Mammary epithelial cell (primary cell): ENCODE results near the gene EXOC4.

Experiments
- CTCF ChIP-seq, 2 donors: IDR thresholded peaks in 1 of 2; conservative IDR thresholded peaks in 1 of 2; 2 replicates each; pipeline ENCODE4 v1.5.1; 2011 to 2012; ENCODE audit warnings: inconsistent platforms in 2 of 2, low read length in 2 of 2, mild to moderate bottlenecking in 2 of 2, control low read depth in 1 of 2, low read depth in 1 of 2; ENCODE audit not compliant: insufficient read depth in 1 of 2; ENCODE audit errors: extremely low read depth in 1 of 2
- EZH2 ChIP-seq: IDR thresholded peaks from 2 replicates; pipeline ENCODE4 v1.6.1; 2012; ENCODE audit warnings: low read length, inconsistent platforms, borderline replicate concordance

- no peak for TF ChIP-seq CTCF (conservative IDR thresholded peaks at IDR 0.05 in 1 of 2, IDR thresholded peaks at IDR 0.05 in 1 of 2; ENCODE audit: extremely low read depth in 1 of 2, insufficient read depth in 1 of 2, low read depth in 1 of 2, low read length in 2 of 2)
- TF ChIP-seq EZH2 = no peak
Observed at GRCh38 chr7:133724148-133724547, 471.3 kb downstream of the EXOC4 start.
